ENCODE results near the gene TAOK1.

GRCh38 chr17:29518359-29518758, 128.2 kb downstream of the TAOK1 start:
- TF ChIP-seq CTCF (IDR thresholded peaks at IDR 0.05; ENCODE audit: low read depth, low read length, missing input control) (no peak), EGR1 (IDR thresholded peaks at IDR 0.05; ENCODE audit: low read depth in 2 of 2) (no peak), RAD21 (IDR thresholded peaks at IDR 0.05) (no peak), MAX (IDR thresholded peaks at IDR 0.05) (no peak), SP1 (IDR thresholded peaks at IDR 0.05) (no peak), RXRA (IDR thresholded peaks at IDR 0.05) (no peak), YY1 (IDR thresholded peaks at IDR 0.05) (no peak)
- TF ChIP-seq, protein P1, sequence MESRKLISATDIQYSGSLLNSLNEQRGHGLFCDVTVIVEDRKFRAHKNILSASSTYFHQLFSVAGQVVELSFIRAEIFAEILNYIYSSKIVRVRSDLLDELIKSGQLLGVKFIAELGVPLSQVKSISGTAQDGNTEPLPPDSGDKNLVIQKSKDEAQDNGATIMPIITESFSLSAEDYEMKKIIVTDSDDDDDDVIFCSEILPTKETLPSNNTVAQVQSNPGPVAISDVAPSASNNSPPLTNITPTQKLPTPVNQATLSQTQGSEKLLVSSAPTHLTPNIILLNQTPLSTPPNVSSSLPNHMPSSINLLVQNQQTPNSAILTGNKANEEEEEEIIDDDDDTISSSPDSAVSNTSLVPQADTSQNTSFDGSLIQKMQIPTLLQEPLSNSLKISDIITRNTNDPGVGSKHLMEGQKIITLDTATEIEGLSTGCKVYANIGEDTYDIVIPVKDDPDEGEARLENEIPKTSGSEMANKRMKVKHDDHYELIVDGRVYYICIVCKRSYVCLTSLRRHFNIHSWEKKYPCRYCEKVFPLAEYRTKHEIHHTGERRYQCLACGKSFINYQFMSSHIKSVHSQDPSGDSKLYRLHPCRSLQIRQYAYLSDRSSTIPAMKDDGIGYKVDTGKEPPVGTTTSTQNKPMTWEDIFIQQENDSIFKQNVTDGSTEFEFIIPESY (IDR thresholded peaks at IDR 0.05) = no peak

All from liver (tissue), 3 donors.